GOT3 (cell line): Measurements from ENCODE around the gene SV2B.

Experiments used
- DNase-seq: peaks from one replicate; lab custom pipeline; 2025; ENCODE audit warnings: mixed read lengths; lab: John Stamatoyannopoulos, UW

The SV2B gene

DNA sequence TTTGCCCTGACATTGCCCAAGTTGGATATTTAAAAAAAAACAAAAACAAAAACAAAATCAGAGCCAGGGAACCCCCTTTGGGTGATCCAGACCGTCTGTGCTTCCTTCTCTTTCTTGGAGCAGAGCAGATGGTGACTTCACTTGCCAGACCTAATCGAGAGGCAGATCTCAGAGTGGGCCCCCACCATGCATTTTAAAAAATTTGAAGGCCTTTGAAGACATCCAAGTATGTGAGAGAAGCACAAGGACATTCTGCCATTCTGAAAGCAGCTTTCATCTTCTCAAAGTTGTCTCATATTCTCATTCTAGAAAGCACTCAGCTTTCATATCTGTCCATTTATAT, 93.3 kb downstream of the SV2B start:
- DNase-seq = no peak

GRCh38 chr15:91196127-91196526, 96.1 kb downstream of the SV2B start:
- no peak for DNase-seq

GRCh38 chr15:91196768-91197167, 96.7 kb downstream of the SV2B start:
- no peak for DNase-seq

GRCh38 chr15:91199511-91199910, 99.5 kb downstream of the SV2B start:
- no peak for DNase-seq

DNA sequence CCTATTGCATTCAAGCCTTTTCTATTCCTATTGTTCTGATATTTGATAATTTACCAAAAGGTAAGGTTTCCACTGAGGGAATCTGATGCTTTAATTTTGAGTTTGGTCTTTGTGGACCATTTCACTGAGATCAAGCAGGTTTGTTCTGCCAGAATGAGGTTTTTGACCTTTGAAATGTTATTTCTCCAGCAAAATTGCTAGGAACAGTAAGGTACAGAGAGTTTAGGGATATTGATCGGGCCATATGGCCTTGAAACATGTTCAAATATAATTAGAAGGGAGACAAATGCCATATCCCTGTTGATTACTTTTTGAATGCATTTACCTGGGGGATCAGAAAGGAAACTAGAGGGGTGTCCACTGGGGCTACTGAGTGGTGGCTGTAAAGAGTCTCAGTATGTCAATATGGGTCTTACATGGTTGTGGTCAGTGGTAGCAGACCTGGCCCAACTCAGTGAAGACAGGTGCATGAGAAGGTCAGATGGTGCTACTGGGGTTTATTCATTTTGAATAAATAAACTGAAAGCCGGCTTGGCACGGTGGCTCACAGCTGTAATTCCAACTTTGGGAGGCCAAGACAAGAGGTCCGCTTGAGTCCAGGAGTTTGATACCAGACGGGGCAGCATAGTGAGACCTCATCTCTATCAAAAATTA, 100.2 kb downstream of the SV2B start:
- no peak for DNase-seq

DNA sequence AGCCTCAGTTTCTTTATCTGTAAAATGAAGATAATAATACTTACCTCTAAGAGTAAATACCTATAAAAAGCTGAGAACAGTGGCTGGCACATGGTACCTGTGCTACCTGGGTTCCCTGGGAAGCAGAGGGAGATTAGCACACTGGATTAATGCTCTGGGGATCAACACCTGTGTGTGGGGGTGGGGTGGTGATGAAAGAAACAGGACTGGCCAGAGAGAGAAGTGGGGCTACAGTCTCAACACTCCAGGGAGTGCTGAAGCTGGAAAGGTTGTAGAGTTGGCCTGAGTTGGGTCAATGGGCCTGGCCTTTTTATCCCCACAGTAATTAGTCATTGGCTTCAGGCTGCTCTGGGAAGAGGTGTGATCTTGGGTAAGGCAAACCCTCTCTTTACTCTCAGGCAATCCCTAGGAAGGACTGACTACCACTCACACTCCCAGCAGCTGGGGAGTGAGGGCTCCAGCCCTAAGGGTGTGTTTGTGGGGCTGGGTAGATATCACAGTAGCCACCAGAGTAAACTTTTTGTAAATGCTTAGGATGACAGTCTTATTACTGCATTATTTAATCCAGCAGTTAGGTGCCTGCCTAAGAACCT, 102.5 kb downstream of the SV2B start:
- DNase-seq = no peak

DNA sequence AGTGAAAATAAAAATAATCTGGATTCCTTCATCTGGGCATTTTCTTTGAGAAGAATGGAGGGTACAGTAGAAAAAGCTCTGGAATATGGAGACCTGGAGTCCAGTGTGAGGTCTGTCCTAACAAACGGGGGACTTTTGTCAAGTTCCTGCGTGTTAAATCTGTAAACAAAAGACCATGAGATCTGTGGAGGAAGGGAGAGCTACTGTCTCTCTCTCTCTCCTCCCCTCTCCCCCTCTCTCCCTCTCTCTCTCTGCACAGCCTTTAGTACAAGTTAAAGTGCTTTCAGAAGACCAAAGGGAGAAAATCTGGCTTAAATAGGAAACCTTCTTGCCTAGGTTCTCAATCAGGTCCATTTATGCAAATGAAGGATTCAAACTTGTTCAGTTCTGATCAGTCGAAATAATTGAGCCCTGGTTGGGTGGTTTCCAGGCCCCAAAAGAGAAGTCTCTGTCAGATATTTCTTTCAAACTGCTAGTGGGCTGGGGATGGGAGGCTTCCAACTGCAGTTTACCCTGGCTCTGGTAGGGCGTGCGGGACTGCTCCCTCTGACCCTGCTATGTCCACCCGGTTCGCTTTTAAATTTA, 103.7 kb downstream of the SV2B start:
- no peak for DNase-seq

DNA sequence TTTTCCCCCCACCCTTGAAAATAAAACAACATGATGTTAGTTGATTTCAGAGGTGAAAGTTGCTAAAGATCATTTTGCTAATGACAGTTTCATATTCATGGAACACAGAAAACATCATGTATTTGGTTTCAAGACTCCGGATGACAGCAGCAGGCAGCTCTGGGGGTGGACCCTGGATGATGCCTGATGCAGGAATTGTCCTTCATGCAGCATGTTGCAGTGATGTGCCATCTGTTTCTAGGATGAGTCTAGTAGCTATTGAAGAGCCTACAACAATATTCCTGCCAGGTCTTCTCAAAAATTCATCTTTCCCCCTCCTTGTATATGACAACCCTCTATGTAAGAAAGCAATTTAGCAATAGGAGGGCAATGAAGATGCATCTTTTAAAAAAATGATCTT, 108.3 kb downstream of the SV2B start:
- no peak for DNase-seq

DNA sequence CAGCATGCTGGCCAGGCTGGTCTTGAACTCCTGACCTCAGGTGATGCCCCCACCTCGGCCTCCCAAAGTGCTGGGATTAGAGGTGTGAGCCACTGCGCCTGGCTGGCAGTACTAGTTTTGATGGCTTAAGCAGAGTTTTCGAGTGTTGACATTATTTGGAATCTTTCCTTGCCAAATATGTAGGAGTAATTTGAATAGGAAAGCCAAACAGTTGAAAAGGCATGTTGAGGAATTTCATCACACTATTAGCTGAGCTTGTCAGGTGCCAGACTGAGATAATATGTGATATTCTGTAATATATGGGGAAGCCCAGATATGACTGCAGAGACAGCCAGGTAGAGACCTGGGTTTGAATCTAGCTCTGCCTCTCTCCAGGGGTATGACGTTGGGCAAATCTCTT, 109.3 kb downstream of the SV2B start:
- DNase-seq = no peak

- DNase-seq = no peak
Measured at GRCh38 chr15:91209726-91210125, 109.7 kb downstream of the SV2B start.

DNA sequence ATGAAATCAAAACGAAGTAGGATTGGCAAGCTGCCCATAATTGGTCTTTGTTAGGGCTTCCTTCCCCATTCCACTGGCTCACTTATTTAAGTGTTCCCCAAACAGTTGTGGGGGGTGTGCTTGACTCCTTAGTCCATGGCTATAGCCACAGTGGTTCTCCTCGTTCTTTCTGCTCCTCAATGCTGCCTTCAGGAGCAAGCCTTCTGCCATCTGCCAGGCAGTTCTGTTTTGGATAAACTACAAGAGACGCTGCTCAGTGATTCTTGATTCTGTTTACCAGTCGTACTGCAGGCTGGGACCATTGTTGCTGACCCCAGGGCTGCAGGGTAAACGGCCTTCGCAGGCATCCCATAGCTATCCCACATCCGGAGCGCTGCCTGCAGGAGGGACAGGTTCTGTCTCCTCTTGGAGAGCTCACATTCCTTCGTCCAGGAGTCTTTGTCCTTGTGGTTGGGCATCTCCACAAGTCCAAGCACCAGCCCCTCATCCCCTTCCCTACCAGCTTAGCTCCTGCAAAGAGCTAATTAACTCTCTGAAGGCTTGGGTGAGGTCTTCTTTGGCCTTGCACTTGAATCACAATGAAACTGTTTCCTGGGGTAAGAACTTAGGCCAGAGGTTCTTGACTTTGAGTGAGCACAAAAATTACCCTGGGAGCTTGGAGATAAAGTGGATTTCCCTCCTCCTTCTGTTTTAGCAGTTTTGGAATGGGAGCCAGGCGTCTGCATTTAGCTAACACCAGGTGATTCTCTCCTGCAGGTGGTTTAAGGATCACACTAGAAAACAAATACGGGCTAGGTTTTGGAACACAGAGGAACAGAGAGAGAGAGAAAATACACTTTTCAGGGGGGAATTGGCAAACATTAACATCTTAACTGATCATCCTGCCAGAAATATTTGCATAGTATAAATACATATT, 114.9 kb downstream of the SV2B start:
- no peak for DNase-seq

- DNase-seq = no peak
Measured at GRCh38 chr15:91216000-91216399, 115.9 kb downstream of the SV2B start.

- no peak for DNase-seq
Measured at GRCh38 chr15:91219206-91219605, 119.1 kb downstream of the SV2B start.

DNA sequence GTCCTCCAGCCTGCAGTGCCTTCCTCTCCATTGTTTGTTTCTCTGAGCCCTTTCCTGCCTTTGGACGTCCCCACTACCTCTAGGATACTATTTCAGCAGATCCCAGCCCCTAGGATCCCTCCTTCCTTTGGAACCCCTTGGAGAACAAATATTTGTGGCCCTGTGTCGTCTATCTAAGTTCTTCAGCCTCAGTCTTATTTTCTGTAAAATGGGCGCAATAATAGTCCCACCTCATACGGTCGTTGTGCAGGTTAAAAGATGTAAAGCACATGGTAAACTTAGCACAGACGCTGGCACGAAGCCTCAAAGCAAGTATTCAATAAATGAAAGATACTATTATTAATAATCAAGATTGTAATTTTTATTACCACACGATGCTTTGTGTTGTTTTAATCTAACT, 122.0 kb downstream of the SV2B start:
- no peak for DNase-seq

GRCh38 chr15:91223863-91224262, 123.8 kb downstream of the SV2B start:
- no peak for DNase-seq

DNA sequence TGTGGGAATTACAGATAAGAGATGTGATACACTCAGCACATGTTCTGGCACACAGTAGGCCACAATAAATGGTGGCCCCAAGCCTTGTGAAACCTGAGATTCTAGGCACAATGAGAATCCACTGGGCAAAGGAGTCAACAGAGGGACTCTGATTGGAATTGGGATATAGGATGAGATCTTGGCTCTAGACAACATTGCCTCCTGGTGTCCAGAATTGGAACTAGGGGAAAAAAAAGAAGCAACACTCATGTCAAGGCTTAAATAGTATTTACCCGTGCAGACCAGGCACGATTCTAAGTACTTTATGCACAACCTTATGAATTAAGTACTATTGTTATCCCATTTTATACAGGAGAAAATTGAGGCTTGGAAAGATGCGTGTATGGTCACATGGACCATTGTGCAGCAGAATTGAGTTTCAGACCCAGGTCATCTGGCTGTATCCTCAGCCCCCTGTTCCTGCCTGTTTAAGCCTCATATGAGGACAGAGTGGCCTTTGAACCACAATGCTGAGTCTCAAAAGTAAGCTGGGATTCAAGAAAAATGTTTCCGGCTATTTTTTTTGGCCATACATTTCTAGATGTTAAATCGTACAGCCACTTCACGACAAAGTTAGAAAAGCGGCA, 124.8 kb downstream of the SV2B start:
- no peak for DNase-seq

- no peak for DNase-seq
Measured at GRCh38 chr15:91225741-91226140, 125.7 kb downstream of the SV2B start.

- DNase-seq = no peak
Measured at GRCh38 chr15:91227117-91227516, 127.1 kb downstream of the SV2B start.

DNA sequence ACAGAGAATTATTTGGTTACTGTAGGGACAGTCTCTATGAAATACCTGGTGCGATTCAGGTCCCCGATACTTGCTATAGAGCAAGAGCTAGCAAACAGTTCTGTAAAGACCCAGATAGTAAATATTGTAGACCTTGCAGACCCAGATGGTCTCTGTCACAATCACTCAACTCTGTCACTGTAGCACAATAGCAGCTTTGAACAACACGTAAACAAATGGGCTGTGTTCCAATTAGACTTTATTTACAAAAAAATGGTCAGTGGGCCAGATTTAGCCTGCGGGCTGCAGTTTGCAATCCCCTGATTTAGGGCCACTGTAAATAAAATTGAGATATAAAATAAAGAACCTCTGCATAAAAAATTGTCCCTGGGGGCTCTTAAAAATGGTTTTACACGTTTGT, 127.7 kb downstream of the SV2B start:
- no peak for DNase-seq

DNA sequence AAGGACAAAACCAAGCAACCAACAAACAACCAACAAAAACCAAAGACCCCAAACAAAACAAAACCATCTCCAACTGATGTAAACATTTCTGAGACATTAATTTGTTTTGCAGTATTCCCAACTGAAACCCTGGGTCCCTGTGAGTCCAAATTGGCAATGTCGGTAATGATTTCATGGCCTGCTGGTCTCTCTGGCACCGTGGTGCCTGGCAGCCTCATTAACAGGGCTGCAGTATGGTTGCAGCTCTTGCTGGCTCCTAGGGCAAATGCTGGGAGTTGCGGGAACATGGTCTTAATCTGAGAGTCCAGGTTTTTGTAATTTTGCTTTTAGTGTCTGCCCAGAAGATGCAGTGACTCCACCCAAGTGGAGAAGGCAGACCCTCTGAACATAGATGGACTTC, 128.3 kb downstream of the SV2B start:
- no peak for DNase-seq

GRCh38 chr15:91228890-91229289, 128.8 kb downstream of the SV2B start:
- DNase-seq = no peak

GRCh38 chr15:91231703-91232102, 131.6 kb downstream of the SV2B start:
- DNase-seq = no peak
